ENCODE data around the gene ATF4. TPM values are rescaled to one million over a fixed set of nuclear protein-coding genes. Genes with fewer than 3 reads are reported as not detected.
A peak's percentile ranks its signal among the peaks of the same experiment; 100 is the strongest.

Gene ATF4
- total and polyA plus RNA-seq, 2 of the 13 experiments (the other 11 are each of a cell fraction or from before 2014, with no cell fraction given), result 486 to 1,297 TPM

- TF ChIP-seq ZNF18 (CRISPR knock-in tag; IDR thresholded peaks at IDR 0.05; ENCODE audit: insufficient replicate concordance) (no peak), MYNN (CRISPR knock-in tag; IDR thresholded peaks at IDR 0.05; ENCODE audit: low read depth) (no peak), ATAD3A (CRISPR knock-in tag; IDR thresholded peaks at IDR 0.05) (no peak), GPN1 (CRISPR knock-in tag; IDR thresholded peaks at IDR 0.05; ENCODE audit: borderline replicate concordance) (no peak), NFAT5 (CRISPR knock-in tag; IDR thresholded peaks at IDR 0.05) (0 out of 2 replicates have a peak, but pooled peaks have one; percentile 73), WIZ (CRISPR knock-in tag; IDR thresholded peaks at IDR 0.05) (no peak; the same call in 1 of the 2 replicates), ZNF275 (CRISPR knock-in tag; IDR thresholded peaks at IDR 0.05; ENCODE audit: borderline replicate concordance) (no peak; the same call in 1 of the 2 replicates), NR2C2 (CRISPR knock-in tag; IDR thresholded peaks at IDR 0.05; ENCODE audit: borderline replicate concordance) (peak; percentile 85), PRPF4 (IDR thresholded peaks at IDR 0.05; ENCODE audit: low read depth, low read length, poor library complexity, severe bottlenecking) (peak; percentile 56), ZFP82 (CRISPR knock-in tag; IDR thresholded peaks at IDR 0.05; ENCODE audit: borderline replicate concordance) (no peak), CENPBD1 (CRISPR knock-in tag; IDR thresholded peaks at IDR 0.05; ENCODE audit: borderline replicate concordance, low read depth) (no peak), SNAI1 (CRISPR knock-in tag; IDR thresholded peaks at IDR 0.05; ENCODE audit: borderline replicate concordance) (no peak), CEBPZ (IDR thresholded peaks at IDR 0.05; ENCODE audit: low read length) (no peak), SNAPC2 (CRISPR knock-in tag; IDR thresholded peaks at IDR 0.05) (0 out of 2 replicates have a peak, but pooled peaks have one; percentile 50)
Measured at GRCh38 chr22:39532215-39533073, 12.1 kb downstream of the ATF4 start, which contains the start of gene RPS19BP1 (continued).

Measured in HepG2 (cell line).